ENCODE results near the gene CPSF3.
"Not testable (repeated sequence)": the region's sequence is repeated elsewhere in the genome, so short reads cannot be mapped to it uniquely, and the experiment has no call there.

CPSF3 gene

DNA sequence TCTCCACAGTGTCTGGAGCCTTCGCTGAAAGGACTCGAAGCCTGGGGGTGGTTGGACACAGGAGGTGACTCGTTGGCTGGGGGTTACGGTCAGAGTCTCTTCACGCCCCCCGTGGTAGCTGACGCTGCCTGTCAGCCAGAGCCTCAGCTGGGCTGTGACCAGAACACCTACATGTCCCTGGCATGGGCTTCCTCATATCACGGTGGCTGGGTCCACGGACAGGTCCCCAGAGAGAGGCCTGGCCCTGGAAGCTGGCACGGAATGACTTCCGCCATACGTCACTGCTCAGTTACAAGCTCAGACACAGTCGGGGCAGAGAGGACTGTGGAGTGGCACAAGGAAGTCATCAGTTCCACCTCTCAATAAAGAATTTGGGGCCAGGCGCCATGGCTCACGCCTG lies 28.6 kb upstream of the CPSF3 start:
- no peak for DNase-seq (ENCODE audit: low read depth in 2 of 2)

DNA sequence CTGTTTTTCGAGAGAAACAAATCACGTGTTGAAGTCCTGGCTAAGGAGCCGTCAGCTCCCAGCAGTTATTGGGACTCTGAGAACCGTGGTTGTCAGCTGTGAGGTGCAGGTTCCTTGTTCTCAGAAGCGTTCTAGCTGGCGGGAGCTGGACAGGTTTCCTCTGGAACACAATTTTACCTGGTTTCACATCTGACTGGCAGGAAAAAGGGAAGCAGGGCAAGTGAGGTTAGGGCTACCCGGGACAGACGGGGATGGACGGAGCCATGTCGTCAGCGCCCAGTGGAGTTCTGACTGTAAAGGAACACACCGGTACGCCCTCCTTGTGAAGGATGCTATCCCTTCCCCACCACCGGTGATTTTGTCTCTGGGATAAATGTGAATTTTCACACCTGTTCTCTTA lies 26.3 kb upstream of the CPSF3 start:
- DNase-seq (ENCODE audit: low read depth in 2 of 2): no peak

DNA sequence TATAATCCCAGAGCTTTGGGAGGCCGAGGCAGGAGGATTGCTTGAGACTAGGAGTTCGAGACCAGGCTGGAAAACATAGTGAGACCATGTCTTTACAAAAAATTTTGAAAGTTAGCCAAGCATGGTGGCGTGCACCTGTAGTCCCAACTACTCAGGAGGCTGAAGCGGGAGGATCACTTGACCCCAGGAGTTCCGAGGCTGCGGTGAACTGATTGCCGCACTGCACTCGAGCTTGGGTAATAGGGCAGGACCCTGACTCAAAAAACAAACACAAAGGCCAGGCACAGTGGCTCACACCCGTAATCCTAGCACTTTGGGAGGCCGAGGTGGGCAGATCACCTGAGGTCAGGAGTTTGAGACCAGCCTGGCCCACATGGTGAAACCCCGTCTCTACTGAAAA lies 25.2 kb upstream of the CPSF3 start:
- DNase-seq (ENCODE audit: low read depth in 2 of 2): not testable (repeated sequence)

DNA sequence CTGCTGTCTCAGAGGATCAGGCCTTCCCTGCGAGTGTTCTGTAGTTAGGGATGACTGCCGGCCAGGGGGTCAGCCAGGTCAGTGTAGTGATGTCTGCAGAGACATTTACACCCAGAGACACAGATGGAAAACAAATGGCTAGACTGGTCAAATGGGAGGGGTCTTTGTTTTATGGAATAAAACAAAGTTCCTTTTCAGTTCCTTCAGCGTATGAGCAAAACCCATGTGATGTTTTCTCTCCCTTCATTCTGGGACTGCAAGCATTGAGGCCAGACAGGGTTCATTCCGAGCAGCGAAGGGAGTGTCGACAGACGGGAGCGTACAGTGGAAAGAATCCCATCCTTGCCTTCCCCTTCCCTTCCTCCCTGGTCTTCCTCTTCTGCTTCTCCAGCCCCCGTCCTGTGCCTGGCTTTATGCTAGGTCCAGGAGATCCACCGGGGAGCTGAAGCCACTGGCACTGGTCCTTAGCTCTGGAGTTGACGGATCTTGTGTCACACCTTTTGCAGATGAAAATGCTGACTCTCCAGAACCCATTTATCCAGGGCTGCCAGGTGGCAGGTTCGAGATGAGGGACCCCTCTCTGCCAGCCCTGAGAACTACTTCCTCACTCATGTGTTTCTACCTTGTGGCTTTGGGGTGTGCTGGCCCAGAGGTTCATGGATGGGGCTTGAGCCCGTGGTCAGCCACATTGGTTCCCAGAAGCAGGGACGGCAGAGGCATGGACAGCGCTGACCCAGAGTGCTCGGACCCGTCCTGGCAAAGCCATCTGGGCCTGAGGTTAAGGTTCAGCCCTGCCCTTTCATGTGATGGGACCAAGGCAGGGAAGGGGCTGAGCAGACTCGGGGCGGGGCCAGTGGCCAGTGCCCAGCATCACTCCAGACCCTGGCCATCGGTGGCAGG lies 24.3 kb upstream of the CPSF3 start:
- no peak for DNase-seq (ENCODE audit: low read depth in 2 of 2)

DNA sequence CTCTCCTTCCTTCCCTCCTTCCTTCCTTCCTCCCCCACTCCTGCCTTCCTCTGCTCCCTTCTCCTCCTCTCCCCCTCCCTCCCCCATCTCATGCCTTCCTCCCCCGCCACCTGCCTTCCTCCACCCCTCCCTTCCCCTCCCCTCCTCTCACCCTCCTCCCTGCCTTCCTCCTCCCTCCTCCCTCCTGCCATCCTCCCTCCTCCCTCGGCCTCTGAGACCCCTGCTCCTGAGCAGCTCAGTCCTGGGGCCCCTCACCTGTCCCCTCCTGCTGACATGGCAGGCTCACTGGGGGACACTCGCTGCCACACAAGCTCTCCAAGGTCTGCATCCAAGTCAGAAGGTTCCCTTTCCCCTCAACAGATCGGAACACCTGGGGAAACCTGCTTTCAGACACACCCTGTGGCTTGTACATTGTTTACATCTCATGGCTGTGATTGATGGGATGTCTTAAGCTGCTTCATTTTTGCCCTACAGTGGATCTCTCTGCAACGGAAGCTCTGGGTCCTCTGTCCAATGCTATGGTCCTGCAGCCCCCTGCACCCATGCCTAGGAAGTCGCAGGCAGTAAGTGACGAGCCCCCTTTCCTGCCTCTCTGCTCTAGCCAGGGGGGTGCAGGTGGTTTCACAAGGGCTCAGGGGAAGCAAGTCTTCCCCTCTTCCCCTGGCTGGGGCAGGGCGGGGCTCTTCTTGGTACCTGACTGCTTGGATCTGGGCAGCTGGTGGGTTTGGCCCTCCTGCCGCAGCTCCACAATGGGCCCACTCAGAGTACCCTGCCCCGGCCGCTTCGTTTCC lies 23.0 kb upstream of the CPSF3 start:
- no peak for DNase-seq (ENCODE audit: low read depth in 2 of 2)

DNA sequence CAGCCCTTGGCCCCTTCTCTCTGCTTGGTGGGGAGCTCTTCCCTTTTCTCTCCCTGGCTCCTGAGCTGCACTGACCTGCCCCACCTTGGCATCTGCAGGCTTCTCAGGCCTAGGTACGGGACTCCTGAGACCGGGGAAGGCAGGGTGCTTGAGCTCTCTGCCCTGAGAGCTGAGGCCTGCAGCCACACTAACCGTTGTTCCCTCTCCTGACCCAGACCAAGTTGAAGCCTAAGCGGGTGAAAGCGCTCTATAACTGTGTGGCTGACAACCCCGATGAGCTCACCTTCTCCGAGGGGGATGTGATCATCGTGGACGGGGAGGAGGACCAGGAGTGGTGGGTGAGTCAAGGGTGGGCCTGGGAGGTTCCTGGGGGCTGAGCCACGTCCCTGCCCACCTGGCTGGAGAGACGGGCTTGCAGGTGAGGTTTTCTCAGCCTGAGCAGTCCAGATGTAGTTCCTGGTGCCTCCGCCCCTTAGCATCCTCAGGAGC lies 22.4 kb upstream of the CPSF3 start:
- DNase-seq (ENCODE audit: low read depth in 2 of 2): no peak

DNA sequence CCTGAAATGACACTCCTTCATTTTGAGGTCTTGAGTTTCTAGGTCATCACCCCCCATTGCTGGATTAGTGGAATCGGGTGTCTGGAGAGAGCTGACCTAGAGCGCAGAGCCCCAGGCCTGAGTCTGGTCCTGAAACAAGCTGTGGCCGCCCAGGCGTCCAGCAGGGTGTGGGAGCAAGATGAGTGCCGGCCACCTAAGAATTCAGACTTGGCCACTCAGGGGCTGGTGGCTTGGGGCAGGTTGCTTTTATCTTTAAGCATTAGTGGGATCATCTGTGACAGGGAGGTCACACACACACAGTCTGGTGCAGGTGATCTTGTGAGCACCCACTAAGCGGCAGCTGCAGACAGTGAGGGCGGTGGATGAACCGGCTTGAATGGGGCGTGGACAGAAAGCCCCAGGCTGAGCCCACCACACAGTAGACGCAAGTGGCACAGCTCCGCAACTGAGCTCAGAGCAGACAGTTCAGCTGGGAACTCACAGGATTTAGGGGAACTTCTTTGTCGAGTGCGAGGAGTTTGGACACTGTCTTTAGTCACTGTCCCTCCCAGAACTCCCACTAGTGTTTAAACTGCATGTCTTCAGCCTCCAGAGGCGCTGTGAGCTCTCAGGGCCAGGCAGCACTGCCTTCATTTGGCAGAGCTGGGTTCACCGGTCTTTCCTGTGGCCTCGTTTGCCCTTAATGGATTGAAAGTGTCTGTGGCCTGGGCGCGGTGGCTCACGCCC lies 21.6 kb upstream of the CPSF3 start:
- DNase-seq (ENCODE audit: low read depth in 2 of 2): no peak

DNA sequence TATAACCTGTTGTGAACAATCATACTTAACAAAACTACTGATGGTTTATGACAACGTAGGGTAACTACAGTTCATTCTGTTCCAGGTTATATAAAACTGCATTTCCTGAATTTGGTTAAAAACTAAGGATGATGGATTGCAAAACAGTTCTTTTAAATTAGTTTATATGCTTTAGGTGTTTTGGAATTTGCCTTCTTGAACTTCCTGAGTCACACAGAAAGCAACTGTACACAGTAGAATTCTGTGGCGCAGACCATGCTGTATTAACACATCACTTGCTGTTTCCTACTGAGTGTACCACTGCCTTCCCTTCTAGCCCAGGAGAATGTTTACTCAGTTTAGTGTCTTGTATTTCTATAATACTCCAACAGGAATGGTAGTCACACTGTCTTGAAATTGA lies 19.5 kb upstream of the CPSF3 start:
- no peak for DNase-seq (ENCODE audit: low read depth in 2 of 2)

DNA sequence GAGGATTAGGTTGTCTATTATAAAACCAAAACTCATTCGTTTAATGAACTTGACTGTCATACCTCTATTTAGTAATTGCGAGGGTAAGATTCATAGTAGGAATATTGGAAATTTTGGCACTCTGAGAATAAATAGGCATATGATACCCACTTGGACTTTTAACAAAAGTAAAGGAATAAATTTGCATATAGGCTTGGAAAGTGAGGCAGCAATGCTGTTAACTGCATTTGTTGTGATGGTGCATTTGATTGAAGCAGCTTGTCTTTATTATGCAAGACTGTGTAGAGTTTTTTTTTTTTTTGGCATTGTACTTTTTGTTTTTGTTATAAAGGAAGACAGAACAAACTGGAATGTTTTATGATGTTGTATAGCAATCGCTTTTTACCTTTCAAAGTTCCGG lies 19.0 kb upstream of the CPSF3 start:
- DNase-seq (ENCODE audit: low read depth in 2 of 2): no peak

DNA sequence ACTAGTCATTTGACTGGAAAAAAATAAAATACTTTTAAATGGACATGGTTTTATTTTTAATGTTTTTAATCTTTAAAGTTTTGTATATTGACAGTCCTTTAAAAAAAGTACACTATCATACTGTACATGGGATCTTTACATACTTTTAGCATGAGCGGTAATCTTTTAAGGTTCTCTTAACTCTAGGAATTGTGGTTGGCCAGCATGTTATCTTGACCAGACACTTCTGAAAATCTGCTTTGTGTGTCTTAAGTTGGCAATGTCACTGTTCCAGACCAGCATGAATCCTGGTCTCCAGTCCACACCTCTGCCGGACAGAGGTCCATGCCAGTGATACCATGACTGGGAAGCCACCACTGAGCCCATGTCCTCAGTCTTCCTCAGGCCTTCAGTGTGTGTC lies 17.8 kb upstream of the CPSF3 start:
- no peak for DNase-seq (ENCODE audit: low read depth in 2 of 2)

DNA sequence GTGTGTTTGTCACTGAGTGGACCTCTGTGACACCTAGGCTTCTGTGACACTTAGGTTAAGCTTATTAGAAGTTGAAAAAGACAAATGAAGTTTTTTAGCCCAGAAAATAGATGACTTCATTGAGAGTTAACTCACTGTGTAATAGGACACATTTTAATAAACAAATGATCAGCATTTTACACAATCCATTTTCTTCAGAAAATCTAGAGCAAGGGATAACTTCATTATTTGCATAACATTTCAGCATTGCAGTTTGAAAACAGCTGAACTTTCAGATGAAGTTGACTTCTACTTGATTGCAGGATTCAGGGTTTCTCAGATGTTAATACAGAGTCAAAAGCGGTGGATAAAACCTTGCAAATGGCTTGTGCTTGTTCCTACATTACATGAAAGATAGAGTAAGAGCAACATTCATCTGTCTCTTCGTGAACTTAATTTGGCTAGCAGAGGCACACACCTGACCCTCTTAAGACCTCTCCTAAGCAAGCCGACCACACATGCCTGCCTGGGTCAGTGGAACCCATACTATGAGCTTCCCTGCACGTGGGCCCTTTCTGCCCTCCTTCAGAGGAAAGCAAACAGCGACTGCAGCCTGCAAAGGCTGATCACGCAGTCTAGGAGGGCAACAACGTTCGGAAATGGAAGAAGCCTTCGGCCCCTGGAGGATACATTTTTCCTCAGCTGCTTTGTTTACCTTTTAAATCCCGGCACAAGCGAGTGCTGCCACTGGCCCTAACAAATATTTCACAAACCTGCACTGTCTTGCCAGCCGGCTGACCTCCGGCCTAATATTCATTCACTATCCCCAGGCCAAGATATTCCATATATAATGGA lies 16.7 kb upstream of the CPSF3 start:
- DNase-seq (ENCODE audit: low read depth in 2 of 2): no peak

DNA sequence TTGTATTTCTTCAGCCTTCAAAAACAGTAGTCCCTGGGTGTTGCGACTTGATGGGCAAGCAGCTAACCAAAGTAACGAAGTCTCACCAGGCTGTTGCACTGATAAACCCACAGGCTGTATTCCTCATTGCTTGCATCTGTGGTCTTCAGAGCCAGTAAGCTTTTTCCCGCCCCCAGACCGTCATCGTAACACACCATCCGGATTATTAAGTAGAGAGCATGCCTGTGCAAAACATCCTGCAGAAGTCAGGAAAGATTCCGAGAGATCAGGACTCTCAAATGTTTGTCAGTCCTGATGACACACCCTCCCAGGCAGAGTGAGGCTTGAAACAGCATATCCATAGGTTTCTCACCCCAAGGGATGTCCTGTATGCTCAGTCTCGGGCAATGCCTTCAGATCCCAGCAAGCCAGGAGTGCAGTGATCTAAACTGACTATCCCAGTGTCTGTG lies 16.1 kb upstream of the CPSF3 start:
- no peak for DNase-seq (ENCODE audit: low read depth in 2 of 2)

DNA sequence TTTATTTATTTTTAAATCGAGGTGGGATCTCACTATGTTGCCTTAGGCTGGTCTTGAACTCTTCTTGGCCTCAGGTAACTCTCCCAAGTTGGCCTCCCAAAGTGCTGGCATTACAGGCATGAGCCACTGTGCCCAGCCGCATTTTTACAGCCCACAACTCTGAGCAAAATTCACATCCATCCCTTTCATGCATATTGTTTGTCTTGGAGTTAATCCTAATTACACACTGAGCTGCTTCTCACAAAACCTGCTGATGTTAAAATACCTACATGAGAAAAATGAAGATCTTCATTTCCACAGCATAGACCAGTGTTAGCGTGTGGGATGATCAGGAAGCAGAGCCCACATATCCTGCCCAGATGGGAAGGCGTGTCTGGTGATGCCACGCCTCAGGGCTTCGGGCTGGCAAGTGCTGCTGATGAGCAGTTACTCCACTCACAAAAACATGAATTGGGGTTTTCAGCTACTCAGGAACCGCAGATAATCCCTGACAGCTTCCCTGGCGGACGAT lies 14.8 kb upstream of the CPSF3 start:
- no peak for DNase-seq (ENCODE audit: low read depth in 2 of 2)

DNA sequence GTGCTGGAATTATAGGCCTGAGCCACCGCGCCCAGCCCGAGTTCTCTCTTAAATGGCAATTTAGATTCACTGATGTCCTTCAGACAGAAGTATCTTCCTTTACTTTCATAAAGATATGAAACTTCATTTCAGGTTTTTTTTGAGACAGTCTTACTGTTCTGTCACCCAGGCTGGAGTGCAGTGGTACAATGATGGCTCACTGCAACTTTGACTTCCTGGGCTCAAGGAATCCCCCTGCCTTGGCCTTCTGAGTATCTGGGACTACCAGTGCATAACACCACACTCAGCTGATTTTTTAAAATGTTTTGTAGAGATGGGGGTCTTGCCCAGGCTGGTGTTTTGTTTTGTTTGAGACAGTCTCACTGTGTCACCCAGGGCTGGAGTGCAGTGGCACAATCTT lies 13.3 kb upstream of the CPSF3 start:
- no peak for DNase-seq (ENCODE audit: low read depth in 2 of 2)

DNA sequence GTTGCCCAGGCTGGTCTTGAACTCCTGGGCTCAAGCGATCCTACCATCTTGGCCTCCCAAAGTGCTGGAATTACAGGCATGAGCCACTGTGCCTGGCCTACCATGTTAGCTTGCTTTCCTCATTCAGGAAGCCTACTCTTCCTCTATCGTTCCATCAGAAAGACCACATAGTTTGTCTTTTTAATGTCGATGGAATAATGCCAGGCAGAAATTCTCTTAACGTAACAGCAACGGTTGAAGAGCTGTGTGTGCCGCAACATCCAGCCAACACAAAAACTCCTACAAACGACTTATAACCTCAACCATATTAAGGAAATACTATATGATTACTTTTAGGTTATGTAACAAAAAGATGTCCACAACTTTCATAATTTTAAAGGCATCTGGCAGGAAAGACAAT lies 10.7 kb upstream of the CPSF3 start:
- no peak for DNase-seq (ENCODE audit: low read depth in 2 of 2)

DNA sequence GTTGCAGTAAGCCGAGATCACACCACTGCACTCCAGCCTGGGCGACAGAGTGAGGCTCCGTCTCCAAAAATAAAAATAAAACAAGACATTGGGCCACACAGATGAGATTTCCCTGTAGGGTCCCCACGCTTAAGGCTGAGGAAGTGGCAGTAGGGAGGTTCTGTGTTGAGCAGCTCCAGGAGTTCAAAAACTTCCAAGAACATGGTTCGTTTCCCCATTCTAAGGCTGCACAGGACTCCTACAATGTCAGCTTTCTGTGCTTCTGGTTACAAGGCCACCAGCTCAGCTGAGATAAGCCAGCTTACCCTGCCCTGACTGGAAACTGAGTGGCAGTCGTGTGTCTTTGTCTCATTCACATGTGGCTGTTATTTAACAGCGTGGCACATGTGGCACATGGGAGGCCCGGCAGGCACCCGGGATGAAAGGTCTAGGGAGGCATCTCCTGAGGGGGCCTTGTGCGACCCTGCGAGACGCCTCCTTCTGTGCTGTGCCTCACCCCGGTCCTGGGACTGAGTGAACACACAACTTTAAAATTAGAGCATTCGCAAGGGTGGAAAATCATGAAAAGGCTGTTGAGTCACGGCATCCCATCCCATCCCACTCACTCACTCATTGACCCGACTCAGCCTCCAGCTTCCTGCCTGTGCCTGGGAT lies 7.8 kb upstream of the CPSF3 start:
- DNase-seq (ENCODE audit: low read depth in 2 of 2): no peak

DNA sequence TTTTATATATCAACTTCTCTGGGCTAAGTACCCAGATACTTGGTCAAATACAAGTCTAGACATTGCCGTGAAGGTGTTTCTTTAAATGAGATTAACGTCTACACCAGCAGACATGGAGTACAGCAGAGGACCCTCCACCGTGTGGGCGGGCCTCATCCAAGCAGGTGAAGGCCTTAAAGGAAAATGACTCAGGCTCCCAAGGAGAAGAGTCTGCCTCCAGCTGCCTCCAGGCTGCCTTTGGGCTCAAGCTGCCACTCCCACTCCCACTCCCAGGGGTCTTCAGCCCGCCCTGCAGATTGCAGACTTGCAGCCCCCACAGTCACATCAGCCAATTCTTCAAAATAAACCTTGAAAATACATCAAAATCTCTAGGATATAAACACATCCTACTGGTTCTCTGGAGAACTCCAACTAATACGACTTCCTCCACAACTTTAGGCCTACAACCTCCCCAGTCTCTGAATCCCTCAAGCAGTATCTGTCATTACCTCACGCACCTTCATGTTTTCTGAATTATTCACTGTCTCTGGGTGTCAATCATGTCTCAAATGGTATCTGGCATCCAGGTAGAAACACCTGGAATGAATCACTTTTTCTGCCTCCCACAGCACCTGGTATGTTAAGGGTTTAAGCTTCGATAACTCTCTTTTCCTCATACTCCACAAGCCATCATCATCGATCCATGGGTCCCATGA lies 7.0 kb upstream of the CPSF3 start:
- DNase-seq (ENCODE audit: low read depth in 2 of 2): no peak

DNA sequence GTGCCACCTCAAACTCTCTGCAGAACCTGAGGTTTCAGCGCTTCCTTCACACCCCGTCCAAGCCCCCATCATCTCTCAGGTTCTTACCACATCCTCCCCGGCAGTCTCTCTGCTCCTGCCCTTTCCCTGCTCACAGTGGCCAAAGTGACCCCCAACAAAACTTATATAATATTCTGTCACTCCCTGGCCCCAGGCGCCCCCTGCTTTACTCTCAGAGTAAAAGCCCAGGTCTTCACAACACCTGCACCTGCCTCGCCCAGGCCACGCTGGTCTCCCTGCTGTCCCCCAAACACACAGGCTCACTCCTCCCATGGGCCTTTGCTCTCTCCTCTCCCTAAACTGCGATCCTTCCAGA lies 6.5 kb upstream of the CPSF3 start:
- DNase-seq (ENCODE audit: low read depth in 2 of 2): no peak

DNA sequence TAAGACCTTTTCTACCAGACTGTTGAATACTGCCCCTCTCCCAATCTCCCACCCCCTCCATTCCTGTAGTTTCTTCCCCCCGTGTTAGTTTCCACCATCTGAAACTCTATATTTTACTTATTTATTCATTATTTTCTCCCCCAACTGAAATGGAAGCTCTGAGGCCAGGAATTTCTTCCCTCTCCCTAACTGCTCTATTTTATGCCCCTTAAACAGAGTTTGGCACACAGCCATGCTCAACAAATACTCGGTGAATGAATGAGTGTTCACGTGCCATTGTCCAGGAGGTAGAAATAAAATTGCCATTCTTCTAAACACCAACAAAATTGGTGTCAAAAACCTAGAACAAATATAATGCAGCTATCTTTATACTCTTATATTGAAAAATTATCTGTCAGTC lies 5.7 kb upstream of the CPSF3 start:
- DNase-seq (ENCODE audit: low read depth in 2 of 2): no peak

DNA sequence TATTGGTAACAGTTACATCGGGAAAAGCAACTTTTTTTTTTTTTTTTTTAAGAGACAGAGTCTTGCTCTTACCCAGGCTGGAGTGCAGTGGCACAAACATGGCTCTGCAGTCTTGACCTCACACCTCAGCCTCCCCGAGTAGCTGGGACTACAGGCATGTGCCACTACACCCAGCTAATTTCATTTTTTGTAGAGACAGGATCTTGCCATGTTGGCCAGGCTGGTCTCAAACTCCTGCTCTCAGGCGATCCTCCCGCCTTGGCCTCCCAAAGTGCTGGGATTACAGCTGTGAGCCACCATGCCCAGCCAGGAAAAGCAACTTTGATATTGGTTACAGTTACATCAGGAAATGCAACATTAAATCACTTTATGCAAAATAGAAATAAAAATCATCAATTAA lies 4.7 kb upstream of the CPSF3 start:
- no peak for DNase-seq (ENCODE audit: low read depth in 2 of 2)
